Stimulated activated CD4-positive, alpha-beta T cell treated with anti-CD3 and anti-CD28 coated beads, Interleukin-4, amount 100 ng/mL, for 4 hours (primary cell): ENCODE data around the gene UPF3B.
"Not testable (repeated sequence)": the region's sequence is repeated elsewhere in the genome, so short reads cannot be mapped to it uniquely, and the experiment has no call there.

Experiments
- DNase-seq, 2 experiments: peaks; one replicate each; pipeline ENCODE4 v3.0.0-alpha.2; 2020

UPF3B gene, protein sequence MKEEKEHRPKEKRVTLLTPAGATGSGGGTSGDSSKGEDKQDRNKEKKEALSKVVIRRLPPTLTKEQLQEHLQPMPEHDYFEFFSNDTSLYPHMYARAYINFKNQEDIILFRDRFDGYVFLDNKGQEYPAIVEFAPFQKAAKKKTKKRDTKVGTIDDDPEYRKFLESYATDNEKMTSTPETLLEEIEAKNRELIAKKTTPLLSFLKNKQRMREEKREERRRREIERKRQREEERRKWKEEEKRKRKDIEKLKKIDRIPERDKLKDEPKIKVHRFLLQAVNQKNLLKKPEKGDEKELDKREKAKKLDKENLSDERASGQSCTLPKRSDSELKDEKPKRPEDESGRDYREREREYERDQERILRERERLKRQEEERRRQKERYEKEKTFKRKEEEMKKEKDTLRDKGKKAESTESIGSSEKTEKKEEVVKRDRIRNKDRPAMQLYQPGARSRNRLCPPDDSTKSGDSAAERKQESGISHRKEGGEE

DNA sequence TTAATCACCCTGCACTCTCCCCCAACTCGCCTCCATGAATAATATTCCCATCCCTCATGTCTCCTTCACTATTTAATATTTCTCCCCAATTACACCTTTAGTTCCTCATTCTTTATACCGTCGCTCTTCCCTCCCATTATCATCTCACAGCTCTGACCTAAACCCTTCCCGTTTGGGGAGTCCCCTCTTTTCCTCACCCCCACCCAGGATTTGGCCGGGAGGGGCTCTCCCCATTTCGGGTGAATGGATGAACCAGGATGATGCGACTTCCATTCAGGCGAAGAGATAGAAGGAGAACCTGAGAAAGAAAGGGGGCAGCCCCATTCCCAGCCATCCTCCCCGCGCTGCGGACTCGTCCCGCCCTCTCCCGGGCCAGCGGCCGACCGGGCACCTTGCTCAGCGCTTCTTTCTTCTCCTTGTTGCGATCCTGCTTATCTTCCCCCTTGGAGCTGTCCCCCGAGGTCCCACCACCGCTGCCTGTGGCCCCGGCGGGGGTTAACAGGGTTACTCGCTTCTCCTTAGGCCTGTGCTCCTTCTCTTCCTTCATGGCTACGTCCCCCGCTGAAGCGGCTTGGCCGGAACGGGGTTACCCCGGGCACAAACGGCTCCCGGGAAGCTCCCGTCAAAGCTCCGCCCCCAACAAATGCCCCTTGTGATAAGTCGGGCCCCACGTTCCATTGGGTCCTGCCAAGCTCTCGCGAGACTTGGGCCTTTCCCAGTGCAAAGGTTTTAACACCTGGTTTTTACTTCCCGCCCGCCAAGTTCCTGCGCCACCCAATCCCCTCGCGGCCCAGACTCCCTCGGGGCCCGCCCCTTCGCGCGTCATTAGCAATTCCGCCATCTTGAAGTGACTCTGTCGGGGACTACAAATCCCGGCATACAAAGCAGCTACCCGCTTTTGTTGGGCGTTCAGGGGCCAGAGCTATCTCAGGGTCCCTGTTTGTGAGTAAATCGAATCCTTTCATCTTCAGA, at the start of gene UPF3B:
Gene UPF3B (minus strand): TSS at position 582 of the 972 bp plus-strand sequence. CDS start 35 bp downstream, at position 547.
- peak; percentile 84 to 95 for DNase-seq

DNA sequence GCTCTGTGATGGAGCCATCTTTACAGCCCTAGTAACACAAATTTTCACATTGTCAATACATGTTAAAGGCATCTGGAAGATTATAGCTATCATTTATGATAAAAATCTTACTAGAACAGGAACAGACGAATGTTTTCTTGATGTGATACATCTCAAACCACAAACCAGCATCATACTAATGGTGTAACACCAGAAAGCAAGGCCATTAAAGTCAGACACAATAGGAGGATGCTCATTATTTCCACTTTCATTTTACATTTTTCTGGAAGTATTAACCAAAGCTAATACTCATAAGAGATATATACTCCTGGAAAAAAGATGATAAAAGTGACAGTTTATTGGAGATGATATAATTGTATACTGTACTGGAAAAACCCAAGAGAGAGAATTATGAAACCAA, 48.2 kb upstream of the UPF3B start:
- DNase-seq = no peak

DNA sequence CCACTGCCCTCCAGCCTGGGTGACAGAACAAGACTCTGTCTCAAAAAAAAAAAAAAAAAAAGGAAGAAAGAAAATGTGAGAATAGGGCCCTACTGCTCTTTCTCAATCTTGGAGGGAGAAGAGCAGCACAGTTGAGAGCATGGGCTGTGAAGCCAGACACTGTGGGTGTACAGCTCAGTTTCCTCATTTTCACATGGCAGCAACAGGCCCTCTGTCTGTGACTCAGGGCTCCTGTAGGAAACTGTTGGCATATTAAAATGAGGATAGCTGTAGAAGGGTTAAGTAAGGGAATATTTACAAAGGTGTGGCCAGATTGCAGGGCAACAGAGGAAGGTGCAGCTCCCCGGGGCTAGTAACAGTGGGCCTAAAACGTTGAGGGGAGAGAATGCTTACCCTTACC, 46.4 kb upstream of the UPF3B start:
- DNase-seq = no peak

DNA sequence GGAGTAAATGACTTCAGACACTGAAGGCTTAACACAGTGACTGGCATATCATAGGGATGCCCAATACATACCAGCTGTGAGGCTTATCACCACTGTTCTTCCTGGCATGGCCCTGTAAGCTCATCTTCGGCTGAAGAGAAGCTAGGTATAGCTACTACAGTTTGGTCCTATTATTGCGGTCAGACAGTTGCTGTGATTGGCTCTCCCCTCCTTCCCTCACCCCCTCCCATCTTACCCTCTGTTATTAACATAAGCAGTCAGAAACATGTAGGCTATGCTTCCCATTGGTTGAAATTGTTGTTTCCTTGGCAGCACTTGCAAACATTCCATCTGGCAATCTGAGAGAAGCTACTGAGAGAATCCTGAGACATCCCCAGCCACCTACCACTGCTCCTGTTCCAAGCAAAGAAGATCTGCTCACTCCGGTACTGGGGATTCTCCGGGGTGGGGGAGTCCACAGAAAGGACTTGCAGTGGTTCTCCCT, 43.1 kb upstream of the UPF3B start, which contains the start of gene AKAP14:
Gene AKAP14 (plus strand): TSS at position 51 of the 484 bp plus-strand sequence. CDS start 7,331 bp downstream, outside the sequence.
- no peak for DNase-seq

DNA sequence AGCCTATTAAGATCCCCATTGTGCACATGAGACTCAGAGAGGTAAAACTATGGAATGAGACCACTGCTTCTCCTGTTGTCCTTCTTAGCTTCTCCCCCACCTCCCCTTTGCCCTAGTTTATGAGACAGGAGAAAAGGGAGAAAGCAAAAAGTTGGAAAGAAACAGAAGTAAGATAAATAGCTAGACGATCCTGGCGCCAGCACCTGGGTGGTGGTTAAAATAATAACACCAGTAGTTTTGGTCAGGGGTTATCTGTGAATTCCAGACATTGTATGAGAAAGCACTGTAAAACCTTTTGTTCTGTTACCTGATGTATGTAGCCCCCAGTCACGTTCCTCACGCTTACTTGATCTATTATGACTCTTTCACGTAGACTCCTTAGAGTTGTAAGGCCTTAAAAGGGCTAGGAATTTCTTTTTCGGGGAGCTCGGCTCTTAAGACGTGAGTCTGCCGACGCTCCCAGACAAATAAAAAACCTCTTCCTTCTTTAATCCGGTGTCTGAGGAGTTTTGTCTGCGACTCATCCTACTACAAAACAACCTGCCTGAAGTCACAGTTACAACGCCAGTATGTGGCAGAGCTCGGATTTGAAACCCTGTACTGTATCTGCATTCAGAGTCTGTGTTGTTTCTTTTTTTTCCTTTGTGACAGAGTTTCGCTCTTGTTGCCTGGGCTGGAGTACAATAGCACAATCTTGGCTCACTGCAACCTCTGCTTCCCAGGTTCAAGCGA, 39.4 kb upstream of the UPF3B start:
- not testable (repeated sequence) for DNase-seq

DNA sequence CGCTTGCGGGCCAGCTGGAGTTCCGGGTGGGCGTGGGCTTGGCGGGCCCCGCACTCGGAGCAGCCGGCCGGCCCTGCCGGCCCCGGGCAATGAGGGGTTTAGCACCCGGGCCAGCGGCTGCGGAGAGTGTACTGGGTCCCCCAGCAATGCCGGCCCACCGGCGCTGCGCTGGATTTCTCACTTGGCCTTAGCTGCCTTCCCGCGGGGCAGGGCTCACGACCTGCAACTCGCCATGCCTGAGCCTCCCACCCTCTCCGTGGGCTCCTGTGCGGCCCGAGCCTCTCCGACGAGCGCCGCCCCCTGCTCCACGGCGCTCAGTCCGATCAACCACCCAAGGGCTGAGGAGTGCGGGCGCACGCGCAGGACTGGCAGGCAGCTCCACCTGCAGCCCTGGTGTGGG, 37.9 kb upstream of the UPF3B start:
- not testable (repeated sequence) for DNase-seq

DNA sequence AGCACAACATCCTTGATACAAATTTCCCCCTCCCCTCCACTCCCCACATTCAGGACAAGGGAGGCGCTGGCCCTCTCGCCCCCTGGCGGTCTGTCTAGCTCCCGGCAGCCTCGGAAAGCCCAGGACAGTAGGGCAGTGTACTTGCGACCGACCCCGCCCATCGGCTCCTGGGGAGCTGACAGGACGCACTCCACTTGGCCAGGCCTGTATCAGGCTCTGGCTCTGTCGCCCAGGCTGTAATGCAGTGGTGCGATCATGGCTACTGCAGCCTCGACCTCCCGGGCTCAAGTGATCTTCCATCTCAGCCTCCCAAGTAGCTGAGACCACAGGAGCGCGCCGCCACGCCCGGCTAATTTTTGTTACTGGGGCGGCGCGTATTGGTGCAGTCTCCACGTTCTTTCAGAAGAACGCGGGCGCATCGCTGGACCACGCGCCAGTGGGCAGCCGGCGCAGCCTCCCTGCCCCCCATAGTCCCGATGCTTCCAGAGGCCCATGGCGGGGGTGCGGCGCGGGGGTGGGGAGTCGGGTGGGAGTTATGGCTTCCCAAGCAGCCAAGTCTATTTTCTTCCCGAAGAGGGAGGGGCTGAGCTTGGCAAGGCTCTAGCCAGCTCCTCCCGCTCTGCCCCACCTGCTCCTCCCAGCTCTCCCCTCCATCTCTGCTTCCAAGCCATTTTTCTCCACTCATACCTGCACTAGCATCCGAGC, 35.1 kb upstream of the UPF3B start:
- peak; percentile 41 to 43 for DNase-seq

DNA sequence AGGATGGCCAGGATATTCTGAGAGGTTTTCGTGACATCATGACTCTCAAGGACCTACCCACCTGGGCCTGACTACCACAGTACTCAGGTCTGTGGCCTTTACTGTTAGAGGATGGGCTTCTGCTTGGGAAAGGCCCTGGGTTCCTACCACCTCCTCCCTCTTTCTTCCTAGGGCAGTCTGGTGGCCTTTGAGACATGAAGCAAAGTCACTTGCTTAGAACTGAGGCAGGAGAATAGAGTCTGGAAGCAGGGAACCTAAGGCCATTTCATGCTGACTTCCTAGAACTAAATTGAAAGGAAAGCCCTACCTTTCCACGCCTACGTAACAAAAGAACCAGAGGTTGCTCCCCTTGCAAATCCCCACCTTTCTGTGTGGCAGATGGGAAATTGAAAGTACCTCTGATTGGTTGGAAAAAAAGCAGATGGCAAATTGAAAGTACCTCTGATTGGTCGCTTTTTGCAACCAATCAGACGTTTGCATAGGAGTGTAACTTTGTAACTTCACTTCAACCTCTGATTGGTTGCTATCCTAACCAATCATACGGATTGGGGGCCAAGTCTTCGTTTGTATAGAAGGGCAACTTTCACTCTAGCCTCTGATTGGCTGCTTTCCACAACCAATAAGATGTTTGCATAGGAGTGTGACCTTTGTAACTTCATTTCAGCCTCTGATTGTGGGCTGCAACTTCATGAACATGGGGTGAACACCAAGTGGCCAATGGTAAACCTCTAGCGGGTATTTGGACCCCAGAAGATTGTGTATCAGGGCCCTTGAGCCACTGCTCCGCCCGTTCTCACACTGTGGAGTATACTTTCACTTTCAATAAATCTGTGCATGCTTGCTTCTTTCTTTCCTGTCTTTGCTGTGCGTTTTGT, 33.0 kb upstream of the UPF3B start:
- DNase-seq = no peak

DNA sequence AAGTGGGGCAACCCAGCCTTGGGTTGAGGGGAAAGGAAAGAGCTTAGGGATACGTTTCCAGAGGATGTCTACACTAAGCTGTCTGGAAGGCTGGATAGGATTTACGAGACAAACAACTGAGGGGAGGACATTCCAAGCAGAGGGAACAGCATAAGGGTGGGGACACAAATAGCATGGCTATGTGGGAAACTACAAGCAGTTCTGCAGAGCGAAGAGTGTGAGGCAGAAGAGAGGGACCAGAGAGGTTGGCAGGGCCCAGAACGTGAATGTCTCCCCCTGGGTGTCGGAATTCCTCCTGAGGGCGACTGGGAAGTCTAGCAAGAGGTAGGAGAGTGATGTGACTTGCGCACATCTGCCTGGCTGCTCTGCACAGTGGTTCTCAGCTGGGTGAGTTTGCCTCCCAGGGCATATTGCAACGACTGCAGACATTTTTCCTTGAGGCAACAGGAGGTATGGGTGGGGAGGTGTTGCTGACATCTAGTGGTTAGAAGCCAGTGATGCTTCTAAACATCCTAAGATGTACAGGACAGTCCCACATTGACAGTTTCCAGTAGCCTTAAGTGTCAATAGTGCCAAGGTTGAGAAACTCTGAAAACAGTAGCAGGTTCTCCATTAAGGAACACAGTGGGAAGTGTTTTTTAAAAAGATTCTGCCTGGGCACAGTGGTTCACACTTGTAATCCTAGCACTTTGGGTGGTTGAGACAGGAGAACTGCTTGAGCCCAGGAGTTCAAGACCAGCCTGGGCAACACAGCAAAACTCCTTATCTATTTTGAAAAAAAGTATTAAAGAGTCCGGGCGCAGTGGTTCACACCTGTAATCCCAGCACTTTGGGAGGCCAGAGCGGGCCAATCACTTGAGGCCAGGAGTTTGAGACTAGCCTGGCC, 28.0 kb upstream of the UPF3B start:
- DNase-seq = peak; percentile 1 to 10

DNA sequence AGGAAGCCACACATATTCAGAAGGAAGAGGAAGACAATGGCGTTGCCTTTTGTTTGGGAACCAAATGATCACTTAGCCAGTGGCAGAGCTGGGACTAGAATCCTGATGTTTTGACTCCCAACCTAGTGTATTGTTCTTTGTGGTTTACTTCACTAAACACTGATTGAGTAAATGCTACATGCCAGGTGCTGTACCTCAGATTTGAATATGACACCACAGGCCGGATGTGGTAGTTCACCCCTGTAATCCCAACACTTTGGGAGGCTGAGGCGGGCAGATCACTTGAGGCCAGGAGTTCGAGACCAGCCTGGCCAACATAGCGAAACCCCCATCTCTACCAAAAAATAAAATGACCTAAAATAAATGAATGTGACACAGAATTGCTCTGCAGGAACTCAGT, 27.3 kb upstream of the UPF3B start:
- DNase-seq = no peak

DNA sequence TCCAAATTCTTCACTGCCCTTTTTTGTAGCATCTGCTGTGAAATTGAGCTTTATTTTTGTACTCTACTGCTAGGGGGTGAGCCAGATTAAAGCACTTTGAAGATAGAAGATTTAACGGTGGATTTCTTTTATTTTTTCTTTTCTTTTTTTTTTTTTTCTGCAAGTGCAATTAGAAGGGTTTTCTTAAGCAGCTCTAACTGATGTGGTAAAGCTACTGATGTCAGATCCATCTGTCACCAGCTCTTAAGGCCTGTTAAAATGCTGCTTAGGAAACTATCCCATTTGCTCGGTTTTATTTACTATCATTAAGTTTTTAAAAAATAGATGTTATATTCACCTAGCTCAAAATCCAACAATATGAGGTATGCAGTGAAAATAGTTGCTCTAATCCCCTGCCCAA, 26.0 kb upstream of the UPF3B start:
- no peak for DNase-seq

DNA sequence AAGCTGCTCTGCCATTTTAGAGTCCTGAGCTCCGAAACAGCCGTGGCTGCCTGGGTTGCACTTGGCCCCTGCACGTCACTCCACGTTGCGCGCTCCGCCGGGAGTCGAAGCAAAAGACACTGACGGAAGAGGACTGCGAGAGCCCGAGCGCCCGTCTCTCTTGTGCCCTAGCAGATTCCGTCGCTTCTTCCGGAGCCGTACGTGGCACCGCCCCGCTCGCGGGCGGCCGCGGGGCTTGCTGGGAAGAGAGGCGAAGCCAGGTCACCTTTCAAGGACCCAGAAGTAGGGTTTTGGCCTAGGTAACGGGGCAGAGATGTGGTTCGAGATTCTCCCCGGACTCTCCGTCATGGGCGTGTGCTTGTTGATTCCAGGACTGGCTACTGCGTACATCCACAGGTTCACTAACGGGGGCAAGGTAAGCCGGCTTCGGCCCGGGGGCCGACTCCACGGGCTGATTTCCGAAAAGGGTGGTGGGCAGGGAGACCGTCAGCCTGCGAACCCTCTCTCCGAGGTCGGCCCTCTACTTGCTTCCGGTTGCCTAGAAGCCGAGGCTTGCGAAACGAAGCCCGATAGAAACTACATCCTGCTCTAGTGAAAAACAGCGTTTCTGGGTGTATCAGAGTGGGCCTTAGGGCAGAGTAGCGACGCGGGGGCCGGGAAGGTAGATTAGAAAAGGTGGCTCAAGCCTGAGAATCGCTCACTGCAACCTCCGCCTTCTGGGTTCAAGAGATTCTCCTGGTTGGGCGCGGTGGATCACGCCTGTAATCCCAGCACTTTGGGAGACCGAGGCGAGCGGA, 19.0 kb upstream of the UPF3B start, which contains the start of the genes NDUFA1 and RNF113A:
Gene NDUFA1 (plus strand): TSS at position 234 of the 797 bp plus-strand sequence. CDS start 80 bp downstream, at position 314.
Gene RNF113A (minus strand): TSS at position 135 of the 797 bp plus-strand sequence. CDS start 120 bp downstream, at position 15.
- peak; percentile 74 to 84 for DNase-seq

DNA sequence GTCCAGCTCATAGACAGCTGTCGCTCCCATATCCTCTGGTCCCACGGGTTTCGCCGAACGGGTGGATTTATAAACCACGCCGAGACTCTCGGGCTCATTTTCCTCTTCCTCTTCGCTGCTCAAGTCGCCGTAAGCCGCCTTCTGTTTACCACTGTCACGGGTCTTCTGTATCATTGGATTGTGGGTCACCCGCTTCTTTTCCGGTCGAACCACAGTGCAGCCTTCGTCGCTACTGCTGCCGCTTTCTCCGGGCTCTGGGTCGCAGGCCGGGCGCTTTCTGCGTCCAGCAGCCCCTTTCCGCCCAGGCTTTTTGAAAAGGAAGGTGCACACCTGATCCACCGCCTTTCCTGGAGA, 18.5 kb upstream of the UPF3B start:
- DNase-seq = no peak

DNA sequence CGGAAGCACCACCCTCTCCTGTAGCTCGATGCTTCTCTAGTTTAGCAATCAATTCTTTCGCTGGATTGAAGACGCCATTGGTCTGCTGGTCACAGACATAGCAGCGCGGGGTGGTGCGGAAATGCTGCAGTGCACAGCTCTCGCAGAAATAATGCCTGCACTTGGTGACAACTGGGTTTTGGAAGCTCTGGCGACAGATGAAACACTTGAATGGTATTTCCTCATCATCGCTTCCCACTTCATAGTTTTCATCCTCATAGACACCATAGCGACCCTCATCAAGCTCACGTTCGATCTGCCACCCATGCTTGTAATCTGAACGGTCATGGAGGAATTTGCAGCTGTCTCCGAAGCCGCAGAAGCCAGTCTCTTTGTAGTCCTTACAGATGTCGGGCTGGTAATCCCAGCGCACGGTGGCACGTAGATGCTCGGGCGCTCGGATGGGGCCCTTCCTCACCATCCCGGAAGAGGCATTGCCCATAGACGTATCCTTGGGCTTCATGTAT, 17.9 kb upstream of the UPF3B start:
- peak in 1 of 2 experiments; percentile 14 for DNase-seq

DNA sequence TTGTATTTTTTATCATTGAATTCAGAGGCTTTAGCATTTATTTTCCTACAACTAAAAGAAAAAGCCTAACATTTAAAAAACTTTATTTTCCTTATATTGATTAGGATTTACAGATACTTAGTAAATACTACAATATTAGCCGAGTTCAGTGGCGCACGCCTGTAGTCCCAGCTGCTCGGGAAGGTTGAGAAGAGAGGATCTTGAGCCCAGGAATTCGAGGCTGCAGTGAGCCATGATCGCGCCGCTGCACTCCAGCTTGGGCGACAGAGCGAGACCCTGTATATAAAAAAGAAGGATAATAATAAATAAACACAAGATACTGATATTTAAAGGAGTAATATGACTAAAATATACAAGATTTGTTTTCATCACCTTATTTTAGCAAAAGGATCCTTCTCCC, 681 bp upstream of the UPF3B start:
- no peak for DNase-seq

DNA sequence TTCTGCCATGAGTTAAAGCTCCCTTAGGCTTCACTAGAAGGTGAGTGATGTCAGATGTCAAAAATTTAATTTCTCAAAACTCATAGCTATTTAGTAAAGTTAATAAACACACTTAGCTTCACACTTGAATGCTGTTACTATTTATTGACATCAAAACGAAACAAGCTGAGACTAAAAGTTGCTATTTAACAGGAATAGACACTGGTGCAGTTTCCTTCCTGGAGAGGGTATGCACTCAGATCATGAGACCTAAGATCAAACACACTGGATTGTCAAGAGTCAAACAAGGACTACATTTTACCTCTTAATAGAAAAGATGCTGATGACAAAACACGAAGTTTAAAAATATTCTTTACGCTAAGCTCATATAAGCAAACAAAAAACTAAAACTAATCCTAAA, 18.9 kb downstream of the UPF3B start:
- no peak for DNase-seq

DNA sequence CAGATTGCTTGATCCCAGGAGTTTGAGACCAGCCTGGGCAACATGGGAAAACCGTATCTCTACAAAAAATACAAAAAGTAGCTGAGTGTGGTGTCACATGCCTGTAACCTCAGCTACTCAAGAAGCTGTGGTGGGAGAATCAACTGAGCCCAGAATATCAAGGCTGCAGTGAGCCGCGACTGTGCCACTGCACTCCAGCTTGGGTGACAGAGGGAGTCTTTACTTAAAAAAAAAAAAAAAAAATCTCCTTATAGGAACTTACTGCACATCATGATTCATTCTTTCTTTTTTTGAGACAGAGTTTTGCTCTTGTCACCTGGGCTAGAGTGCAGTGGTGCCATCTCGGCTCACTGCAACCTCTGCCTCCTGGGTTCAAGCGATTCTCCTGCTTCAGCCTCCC, 24.3 kb downstream of the UPF3B start:
- DNase-seq = no peak

DNA sequence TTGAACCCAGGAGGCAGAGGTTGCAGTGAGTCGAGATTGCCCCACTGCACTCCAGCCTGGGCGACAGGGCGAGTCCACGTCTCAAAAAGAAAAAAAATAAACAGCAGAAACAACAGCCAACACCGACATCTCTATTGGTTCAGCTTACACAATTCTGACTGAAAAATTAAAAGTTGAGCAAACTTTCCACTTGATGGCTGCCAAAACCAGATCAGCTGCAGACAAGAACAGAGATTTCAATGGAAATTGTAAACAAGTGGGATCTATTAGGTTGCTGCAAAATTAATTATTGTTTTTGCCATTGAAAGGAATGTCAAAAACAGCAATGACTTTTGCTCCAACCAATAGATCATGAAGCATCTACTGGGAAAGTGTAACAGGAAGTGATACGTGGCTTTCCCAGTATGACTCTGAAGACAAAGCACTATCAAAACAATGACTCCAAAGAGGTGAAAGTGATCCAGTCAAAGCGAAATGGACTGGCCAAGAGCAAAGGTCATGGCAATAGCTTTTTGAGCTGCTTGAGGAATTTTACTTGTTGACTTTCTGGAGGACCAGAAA, 26.3 kb downstream of the UPF3B start:
- no peak for DNase-seq
